ENCODE data around the gene FAM131C.
A peak's percentile ranks its signal among the peaks of the same experiment; 100 is the strongest.

Gene FAM131C

GRCh38 chr1:16083486-16083885 lies 10.0 kb upstream of the FAM131C start (continued):
- TF ChIP-seq HIC1 (tag by site-specific recombination; IDR thresholded peaks at IDR 0.05), result no peak
- no peak for TF ChIP-seq MYNN (tag by site-specific recombination; IDR thresholded peaks at IDR 0.05; ENCODE audit: borderline replicate concordance)
- TF ChIP-seq ZNF292 (tag by site-specific recombination; IDR thresholded peaks at IDR 0.05; ENCODE audit: borderline replicate concordance, low read depth), result no peak
- no peak for TF ChIP-seq ZNF670 (tag by site-specific recombination; IDR thresholded peaks at IDR 0.05; ENCODE audit: low read depth)
- no peak for TF ChIP-seq ZNF2 (tag by site-specific recombination; IDR thresholded peaks at IDR 0.05)
- no peak for TF ChIP-seq SETDB1 (IDR thresholded peaks at IDR 0.05; ENCODE audit: insufficient read length, low read length)
- no peak for TF ChIP-seq INSM2 (tag by site-specific recombination; IDR thresholded peaks at IDR 0.05)
- TF ChIP-seq KLF8 (tag by site-specific recombination; IDR thresholded peaks at IDR 0.05), result no peak
- TF ChIP-seq ZNF37A (tag by site-specific recombination; IDR thresholded peaks at IDR 0.05), result no peak
- TF ChIP-seq ZNF639 (tag by site-specific recombination; IDR thresholded peaks at IDR 0.05), result no peak

GRCh38 chr1:16082283-16083038 lies 9.0 kb upstream of the FAM131C start:
- ChIA-PET POLR2A (interaction anchor here (0.7 to 3.0 kb wide), 8 partner anchors 31 to 307 kb away, joined by 3 to 9 read pairs (median 4); no protein-coding TSS in a partner anchor), CTCF (interaction anchor here (0.5 to 9.7 kb wide), 46 partner anchors 9 to 539 kb away, joined by 3 to 427 read pairs (median 5); partner anchors contain the start of genes EPHA2 and FAM131C)
- Histone ChIP-seq H3K27ac (ENCODE audit: extremely low read depth, low read depth, low read length) (no peak overlapping the region), H3K4me3 (ENCODE audit: low read depth, low read length) (no peak overlapping the region), H3K36me3 (ENCODE audit: control insufficient read depth in 2 of 2, insufficient read depth in 1 of 2, low read length in 2 of 2) (no peaks in the 10 kb centered on the region), H3K4me1 (ENCODE audit: control insufficient read depth, insufficient read depth, low read length) (no peaks in the 10 kb centered on the region), H3K9me3 (ENCODE audit: control insufficient read depth, insufficient read depth, low read depth, low read length) (no peaks in the 10 kb centered on the region)
- TF ChIP-seq ZNF621 (tag by site-specific recombination; IDR thresholded peaks at IDR 0.05), result no peak
- TF ChIP-seq SP7 (tag by site-specific recombination; IDR thresholded peaks at IDR 0.05), result peak; percentile 36; the same call in 1 of the 2 replicates
- TF ChIP-seq ZNF701 (tag by site-specific recombination; IDR thresholded peaks at IDR 0.05), result no peak
- no peak for TF ChIP-seq ZNF292 (tag by site-specific recombination; IDR thresholded peaks at IDR 0.05; ENCODE audit: borderline replicate concordance, low read depth)
- no peak for TF ChIP-seq MEIS1 (CRISPR knock-in tag; IDR thresholded peaks at IDR 0.05; ENCODE audit: borderline replicate concordance)
- peak; percentile 78 for TF ChIP-seq ZNF16 (tag by site-specific recombination; IDR thresholded peaks at IDR 0.05; ENCODE audit: low read depth)
- no peak for TF ChIP-seq ZNF354C (tag by site-specific recombination; IDR thresholded peaks at IDR 0.05; ENCODE audit: borderline replicate concordance, low read depth)
- TF ChIP-seq TCF7L2 (IDR thresholded peaks at IDR 0.05; ENCODE audit: borderline replicate concordance, low read depth, low read length), result no peak
- TF ChIP-seq KLF17 (tag by site-specific recombination; IDR thresholded peaks at IDR 0.05), result 0 out of 2 replicates have a peak, but pooled peaks have one; percentile 45
- TF ChIP-seq ZIC2 (tag by site-specific recombination; IDR thresholded peaks at IDR 0.05), result 0 out of 2 replicates have a peak, but pooled peaks have one; percentile 11
- TF ChIP-seq ZNF184 (tag by site-specific recombination; IDR thresholded peaks at IDR 0.05), result no peak
- 0 out of 2 replicates have a peak, but pooled peaks have one; percentile 27 for TF ChIP-seq PATZ1 (tag by site-specific recombination; IDR thresholded peaks at IDR 0.05)
- TF ChIP-seq ZNF585B (tag by site-specific recombination; IDR thresholded peaks at IDR 0.05), result no peak
- no peak for TF ChIP-seq TRIM28 (IDR thresholded peaks at IDR 0.05; ENCODE audit: borderline replicate concordance, low read length)
- TF ChIP-seq ZNF549 (tag by site-specific recombination; IDR thresholded peaks at IDR 0.05), result no peak
